ENCODE measurements around the gene ZZZ3.
"Not testable (repeated sequence)": the region's sequence is repeated elsewhere in the genome, so short reads cannot be mapped to it uniquely, and the experiment has no call there.

Gene ZZZ3

GRCh38 chr1:77668924-77669449 is 13.5 kb downstream of the ZZZ3 start:
- no peak for DNase-seq

- DNase-seq = no peak
Measured at GRCh38 chr1:77664939-77665516, 17.4 kb downstream of the ZZZ3 start.

GRCh38 chr1:77661696-77662095 is 20.8 kb downstream of the ZZZ3 start:
- DNase-seq = no peak

- DNase-seq = no peak
Measured at GRCh38 chr1:77659879-77660593, 22.4 kb downstream of the ZZZ3 start.

GRCh38 chr1:77658271-77658670 is 24.2 kb downstream of the ZZZ3 start:
- no peak for DNase-seq

GRCh38 chr1:77655431-77655974 is 27.0 kb downstream of the ZZZ3 start:
- no peak for DNase-seq

- no peak for DNase-seq
Measured at GRCh38 chr1:77652970-77653516, 29.4 kb downstream of the ZZZ3 start.

- no peak for DNase-seq
Measured at GRCh38 chr1:77652268-77652667, 30.2 kb downstream of the ZZZ3 start.

GRCh38 chr1:77649127-77649526 is 33.3 kb downstream of the ZZZ3 start:
- DNase-seq = no peak

- DNase-seq = not testable (repeated sequence)
Measured at GRCh38 chr1:77646224-77646623, 36.2 kb downstream of the ZZZ3 start.

GRCh38 chr1:77643456-77643855 is 39.0 kb downstream of the ZZZ3 start:
- no peak for DNase-seq

- no peak for DNase-seq
Measured at GRCh38 chr1:77642941-77643340, 39.5 kb downstream of the ZZZ3 start.

GRCh38 chr1:77642196-77642595 is 40.3 kb downstream of the ZZZ3 start:
- no peak for DNase-seq

- no peak for DNase-seq
Measured at GRCh38 chr1:77639557-77640069, 42.8 kb downstream of the ZZZ3 start.

GRCh38 chr1:77639056-77639455 is 43.4 kb downstream of the ZZZ3 start:
- DNase-seq = no peak

- no peak for DNase-seq
Measured at GRCh38 chr1:77636864-77637263, 45.6 kb downstream of the ZZZ3 start.
